Sigmoid colon (tissue), 7 donors: ENCODE measurements around the gene METAP1. TPM values are rescaled to one million over a fixed set of nuclear protein-coding genes. Genes with fewer than 3 reads are reported as not detected.

Experiments
- DNase-seq: peaks from one replicate; pipeline ENCODE4 v3.0.0-alpha.2; 2019
- H3K27ac ChIP-seq, 4 donors: fragments of 200-600 bp; sonication (generic); one replicate each; pipeline ENCODE4 v1.5.1; 2016 to 2019; ENCODE audit warnings: mild to moderate bottlenecking in 1 of 4
- H3K27me3 ChIP-seq, 3 donors: fragments of 200-600 bp; sonication (generic); one replicate each; pipeline ENCODE4 v1.5.1; 2019; ENCODE audit warnings: mild to moderate bottlenecking in 1 of 3
- H3K36me3 ChIP-seq, 4 donors: fragments of 200-600 bp; sonication (generic); one replicate each; pipeline ENCODE4 v1.5.1; 2016 to 2019
- H3K4me1 ChIP-seq, 4 donors: fragments of 200-600 bp; sonication (generic); one replicate each; pipeline ENCODE4 v1.5.1; 2017 to 2019
- H3K4me3 ChIP-seq, 4 donors: fragments of 200-600 bp; sonication (generic); one replicate each; pipeline ENCODE4 v1.5.1; 2017 to 2019; ENCODE audit warnings: mild to moderate bottlenecking in 2 of 4, moderate library complexity in 1 of 4
- H3K9me3 ChIP-seq, 4 donors: fragments of 200-600 bp in 3 of 4; sonication (generic) in 3 of 4; one replicate each; pipeline versions ENCODE4 v1.5.1 to v1.6.1; 2013 to 2019
- EP300 ChIP-seq, 4 donors: sonication (generic); formaldehyde crosslinking; IDR thresholded peaks; one replicate each; pipeline ENCODE4 v1.6.1; 2017; ENCODE audit warnings: antibody characterized with exemption in 4 of 4
- POLR2A ChIP-seq, 2 donors: fragments of 450-650 bp; IDR thresholded peaks; one replicate each; pipeline ENCODE4 v1.6.1; 2016; ENCODE audit warnings: antibody characterized with exemption in 2 of 2, mild to moderate bottlenecking in 2 of 2, moderate library complexity in 2 of 2
- POLR2AphosphoS5 ChIP-seq, 4 donors: sonication (generic); formaldehyde crosslinking; IDR thresholded peaks; one replicate each; pipeline ENCODE4 v1.6.1; 2017; ENCODE audit warnings: antibody characterized with exemption in 4 of 4
- WGBS, 2 donors: extraction: QIAGEN DNeasy Blood & Tissue Kit; methylation state at CpG; one replicate each; pipeline ENCODE4 v1.1.7; 2013; 5-methylcytosine and 5-hydroxymethylcytosine counted together
- intact Hi-C: fragments of 100-400 bp; cut with DNase I; formaldehyde crosslinking; loops from one replicate; pipeline ENCODE4 v1.15.1; 2023
- polyA plus RNA-seq, 3 donors: library from polyadenylated mRNA; stranded (reverse); fragments of 200-250 nt; gene quantifications; one replicate each; pipeline ENCODE4 v1.2.3, GENCODE V29; 2013
- total RNA-seq, 4 donors: library from RNA; depleted of rRNA; stranded (reverse); fragments of >200 nt; gene quantifications; one replicate each; pipeline ENCODE4 v1.1.0, GENCODE V29; 2016
- TF ChIP-seq, protein P1 (sequence below), 4 experiments: fragments of 450-650 bp in 3 of 4; fragments of 200-600 bp in 1 of 4; IDR thresholded peaks; one replicate each; pipeline ENCODE4 v1.5.1; 2016 to 2019; ENCODE audit warnings: antibody characterized with exemption in 4 of 4, mild to moderate bottlenecking in 3 of 4, moderate library complexity in 2 of 4
- donor health status: healthy with polysubstance abuse.
- donor health status: Bipolar disorder and iron deficiency.
- donor health status: healthy.

METAP1 gene
- total and polyA plus RNA-seq, 7 donors: 34.2 to 56.0 (median 48.6) TPM

GRCh38 chr4:99052902-99053301, 57.4 kb downstream of the METAP1 start:
- Histone ChIP-seq H3K27ac (no peak overlapping the region), H3K4me1 (peaks cover 0 to 17% (median 10%) of the 10 kb centered on the region in 4 donors), H3K36me3 (peaks cover 6 to 56% (median 16%) of the 10 kb centered on the region in 4 donors), H3K9me3 (no peaks in the 10 kb centered on the region), H3K4me3 (no peak overlapping the region), H3K27me3 (no peaks in the 10 kb centered on the region)
- intact Hi-C loops: no loop called here
- no peak for DNase-seq
- TF ChIP-seq EP300 (IDR thresholded peaks at IDR 0.05) (no peak), POLR2AphosphoS5 (IDR thresholded peaks at IDR 0.05) (no peak), POLR2A (IDR thresholded peaks at IDR 0.05) (no peak)
- TF ChIP-seq, protein P1, sequence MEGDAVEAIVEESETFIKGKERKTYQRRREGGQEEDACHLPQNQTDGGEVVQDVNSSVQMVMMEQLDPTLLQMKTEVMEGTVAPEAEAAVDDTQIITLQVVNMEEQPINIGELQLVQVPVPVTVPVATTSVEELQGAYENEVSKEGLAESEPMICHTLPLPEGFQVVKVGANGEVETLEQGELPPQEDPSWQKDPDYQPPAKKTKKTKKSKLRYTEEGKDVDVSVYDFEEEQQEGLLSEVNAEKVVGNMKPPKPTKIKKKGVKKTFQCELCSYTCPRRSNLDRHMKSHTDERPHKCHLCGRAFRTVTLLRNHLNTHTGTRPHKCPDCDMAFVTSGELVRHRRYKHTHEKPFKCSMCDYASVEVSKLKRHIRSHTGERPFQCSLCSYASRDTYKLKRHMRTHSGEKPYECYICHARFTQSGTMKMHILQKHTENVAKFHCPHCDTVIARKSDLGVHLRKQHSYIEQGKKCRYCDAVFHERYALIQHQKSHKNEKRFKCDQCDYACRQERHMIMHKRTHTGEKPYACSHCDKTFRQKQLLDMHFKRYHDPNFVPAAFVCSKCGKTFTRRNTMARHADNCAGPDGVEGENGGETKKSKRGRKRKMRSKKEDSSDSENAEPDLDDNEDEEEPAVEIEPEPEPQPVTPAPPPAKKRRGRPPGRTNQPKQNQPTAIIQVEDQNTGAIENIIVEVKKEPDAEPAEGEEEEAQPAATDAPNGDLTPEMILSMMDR (IDR thresholded peaks at IDR 0.05): no peak

- H3K36me3 ChIP-seq: peaks cover 6 to 51% (median 11%) of the 10 kb centered on the region in 4 donors
- WGBS, 2 donors: 81 to 85% methylated on average over 3 of the region's 3 CpGs
- H3K4me1 ChIP-seq: peaks cover 0 to 30% (median 18%) of the 10 kb centered on the region in 4 donors
- intact Hi-C loops: no loop called here
- TF ChIP-seq, protein P1 (IDR thresholded peaks at IDR 0.05): no peak
- TF ChIP-seq EP300 (IDR thresholded peaks at IDR 0.05) (no peak), POLR2AphosphoS5 (IDR thresholded peaks at IDR 0.05) (no peak), POLR2A (IDR thresholded peaks at IDR 0.05) (no peak)
- H3K4me3 ChIP-seq: no peak overlapping the region
- H3K27me3 ChIP-seq: no peaks in the 10 kb centered on the region
- no peak overlapping the region for H3K27ac ChIP-seq
- no peaks in the 10 kb centered on the region for H3K9me3 ChIP-seq
- DNase-seq: no peak
Observed at GRCh38 chr4:99054428-99054994, 59.0 kb downstream of the METAP1 start.

GRCh38 chr4:99058228-99058627, 62.7 kb downstream of the METAP1 start:
- TF ChIP-seq POLR2A (IDR thresholded peaks at IDR 0.05): no peak
- TF ChIP-seq EP300 (IDR thresholded peaks at IDR 0.05): no peak
- TF ChIP-seq, protein P1 (IDR thresholded peaks at IDR 0.05): no peak
- TF ChIP-seq POLR2AphosphoS5 (IDR thresholded peaks at IDR 0.05): no peak
- Histone ChIP-seq H3K4me1 (peaks cover 0 to 50% (median 26%) of the 10 kb centered on the region in 4 donors), H3K27ac (peak overlapping the region in 2 of 4 donors; percentile 75 to 84), H3K27me3 (no peaks in the 10 kb centered on the region), H3K4me3 (no peak overlapping the region), H3K36me3 (peaks cover 0 to 23% (median 11%) of the 10 kb centered on the region in 4 donors), H3K9me3 (no peaks in the 10 kb centered on the region)
- WGBS, 2 donors: 93 to 96% methylated on average over 2 of the region's 2 CpGs
- intact Hi-C loops: loop anchor here (5.0 kb wide), 2 partner anchors 34 to 131 kb away; partner anchors contain the start of gene EIF4E
- no peak for DNase-seq

DNA sequence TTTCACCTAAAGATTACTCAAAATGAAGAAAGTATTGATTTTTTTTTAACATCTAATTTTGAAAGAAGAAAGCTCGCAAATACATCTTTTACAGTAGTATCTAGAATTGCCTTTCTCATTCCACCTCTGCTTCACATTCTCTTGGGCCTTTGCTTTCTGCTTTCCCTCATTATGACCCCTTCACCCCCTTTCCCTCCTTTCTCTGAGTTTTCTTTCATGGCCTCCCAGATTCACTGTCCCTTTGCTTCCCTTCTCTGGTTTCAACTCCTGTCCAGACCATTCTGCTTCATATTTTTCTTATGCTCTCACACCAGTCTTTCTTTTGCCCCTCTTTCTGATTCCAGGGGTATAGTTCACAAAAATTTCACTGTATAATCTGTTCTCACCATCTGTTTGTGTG, 64.0 kb downstream of the METAP1 start:
- Histone ChIP-seq H3K4me1 (peaks cover 0 to 50% (median 26%) of the 10 kb centered on the region in 4 donors), H3K4me3 (no peak overlapping the region), H3K9me3 (no peaks in the 10 kb centered on the region), H3K27me3 (no peaks in the 10 kb centered on the region), H3K27ac (peak overlapping the region; percentile 55 to 84 (median 65)), H3K36me3 (peaks cover 0 to 20% (median 11%) of the 10 kb centered on the region in 4 donors)
- intact Hi-C loops: loop anchor here (5.0 kb wide), 2 partner anchors 33 to 132 kb away; partner anchors contain the start of gene EIF4E
- no peak for DNase-seq
- no peak for TF ChIP-seq POLR2A (IDR thresholded peaks at IDR 0.05)
- TF ChIP-seq, protein P1 (IDR thresholded peaks at IDR 0.05): no peak
- no peak for TF ChIP-seq EP300 (IDR thresholded peaks at IDR 0.05)
- TF ChIP-seq POLR2AphosphoS5 (IDR thresholded peaks at IDR 0.05): no peak
- 98 to 100% methylated on average over 1 of the region's 1 CpG for WGBS, 2 donors
